Endothelial cell of umbilical vein (primary cell): ENCODE data around the gene PRR15. TPM values are rescaled to one million over a fixed set of nuclear protein-coding genes. Genes with fewer than 3 reads are reported as not detected.

ENCODE experiments used
- BruUV-seq: library from RNA; stranded (reverse); fragments of 400-500 nt; replicated peaks from 2 replicates; lab custom pipeline; 2021; lab: Mats Ljungman, UMichigan
- CTCF ChIA-PET: fragments of 300-600, 350-600 bp; sonication (Branson Sonifier 250); formaldehyde crosslinking; loops from one replicate; lab custom pipeline; 2021; ENCODE audit warnings: antibody characterized with exemption, inconsistent platforms; lab: Charles Lee
- POLR2A ChIA-PET: fragments of 300-600, 350-600 bp; sonication (Branson Sonifier 250); formaldehyde crosslinking; loops from one replicate; lab custom pipeline; 2021; ENCODE audit warnings: antibody characterized with exemption, inconsistent platforms; lab: Charles Lee
- DNase-seq: peaks from one replicate; pipeline ENCODE4 v3.0.0-alpha.2; 2011; ENCODE audit warnings: low read depth, low spot score
- FAIRE-seq: peaks from 2 replicates; lab custom pipeline; 2011; peaks lifted over from hg19 to GRCh38; lab: Jason Lieb, UNC
- H2AFZ ChIP-seq: 2 replicates; pipeline ENCODE4 v1.6.0; 2012; ENCODE audit warnings: low read depth, low read length, control low read depth, inconsistent platforms
- H3K27ac ChIP-seq: 2 replicates; pipeline ENCODE4 v1.5.1; 2011; ENCODE audit warnings: low read depth, mild to moderate bottlenecking, control low read depth, low read length, moderate library complexity; ENCODE audit not compliant: insufficient read depth
- H3K27me3 ChIP-seq, 2 experiments: 2 replicates each; pipeline versions ENCODE4 v1.6.0 to v1.6.1; 2011; ENCODE audit warnings: low read length in 2 of 2, mixed read lengths in 1 of 2; ENCODE audit not compliant: control insufficient read depth in 2 of 2, insufficient read depth in 2 of 2
- H3K36me3 ChIP-seq, 2 experiments: 2 replicates in 1 of 2; 3 replicates in 1 of 2; pipeline ENCODE4 v1.5.1; 2011; ENCODE audit warnings: low read length in 2 of 2, mild to moderate bottlenecking in 1 of 2, moderate library complexity in 1 of 2; ENCODE audit not compliant: control insufficient read depth in 2 of 2, insufficient read depth in 2 of 2; ENCODE audit errors: extremely low read depth in 1 of 2
- H3K4me1 ChIP-seq: 3 replicates; pipeline ENCODE4 v1.5.1; 2011; ENCODE audit warnings: mild to moderate bottlenecking, low read length; ENCODE audit not compliant: control insufficient read depth, insufficient read depth; ENCODE audit errors: extremely low read depth
- H3K4me2 ChIP-seq: 2 replicates; pipeline ENCODE4 v1.6.1; 2011; ENCODE audit warnings: low read length, control low read depth, mixed read lengths; ENCODE audit not compliant: insufficient read depth
- H3K4me3 ChIP-seq, 3 experiments: fragments of 200-600 bp in 1 of 3; sonication (generic), shearing (Covaris generic) in 1 of 3; replicated peaks in 1 of 3; 2 replicates each; pipeline ENCODE4 v1.5.1; 2011 to 2016; ENCODE audit warnings: control low read depth in 3 of 3, low read length in 3 of 3, mild to moderate bottlenecking in 2 of 3, inconsistent platforms in 1 of 3, low read depth in 1 of 3, moderate library complexity in 1 of 3; ENCODE audit not compliant: insufficient read depth in 1 of 3
- H3K79me2 ChIP-seq: 2 replicates; pipeline ENCODE4 v1.6.0; 2012; ENCODE audit warnings: low read length, inconsistent platforms; ENCODE audit not compliant: control insufficient read depth, insufficient read depth
- H3K9ac ChIP-seq: replicated peaks from 2 replicates; pipeline ENCODE3; 2011; ENCODE audit warnings: low read length, control low read depth; ENCODE audit not compliant: insufficient read depth; ENCODE audit errors: extremely low read depth
- H3K9me1 ChIP-seq: replicated peaks from 3 replicates; pipeline ENCODE4 v1.6.0; 2011; ENCODE audit warnings: mild to moderate bottlenecking, low read length; ENCODE audit not compliant: control insufficient read depth, insufficient read depth; ENCODE audit errors: extremely low read depth
- H3K9me3 ChIP-seq: replicated peaks from 2 replicates; pipeline ENCODE4 v1.5.1; 2012; ENCODE audit warnings: low read length, inconsistent platforms; ENCODE audit not compliant: control insufficient read depth, insufficient read depth
- H4K20me1 ChIP-seq: replicated peaks from 2 replicates; pipeline ENCODE3; 2011; ENCODE audit warnings: mild to moderate bottlenecking, low read length; ENCODE audit not compliant: control insufficient read depth, insufficient read depth; ENCODE audit errors: extremely low read depth
- CTCF ChIP-seq, 2 donors: IDR thresholded peaks; 1 replicate in 1 of 2; 2 replicates in 1 of 2; pipeline ENCODE4 v1.5.1; 2011; ENCODE audit warnings: low read length in 2 of 2, mild to moderate bottlenecking in 2 of 2, moderate library complexity in 2 of 2, control low read depth in 1 of 2, inconsistent platforms in 1 of 2, low read depth in 1 of 2; ENCODE audit not compliant: insufficient read depth in 1 of 2; ENCODE audit errors: extremely low read depth in 1 of 2
- EZH2 ChIP-seq: IDR thresholded peaks from 2 replicates; pipeline ENCODE4 v1.6.1; 2012; ENCODE audit warnings: borderline replicate concordance, low read depth, mild to moderate bottlenecking, moderate library complexity, low read length, inconsistent platforms; ENCODE audit not compliant: severe bottlenecking
- MYC ChIP-seq: IDR thresholded peaks from one replicate; pipeline ENCODE4 v1.6.1; 2011; ENCODE audit warnings: mild to moderate bottlenecking, low read depth, low read length
- POLR2AphosphoS5 ChIP-seq: IDR thresholded peaks from 2 replicates; pipeline ENCODE4 v1.6.1; 2012; ENCODE audit warnings: low read depth, mild to moderate bottlenecking, control low read depth, low read length, moderate library complexity; ENCODE audit not compliant: insufficient read depth
- dilution Hi-C: fragments of 300-500 bp; cut with MboI; formaldehyde crosslinking; loops from one replicate; pipeline ENCODE4 v1.15.0; 2019; ENCODE audit warnings: low sequenced_read_pairs; ENCODE audit not compliant: extremely low pct_ligation_motif_present
- intact Hi-C: fragments of 100-400 bp; cut with micrococcal nuclease; formaldehyde crosslinking; loops from one replicate; pipeline ENCODE4 v1.10.0; 2022
- polyA plus RNA-seq, 4 experiments: library from polyadenylated mRNA; depleted of rRNA in 3 of 4; stranded (reverse) in 3 of 4; unstranded in 1 of 4; fragments of >200 nt; gene quantifications; 2 replicates each; pipeline versions ENCODE4 v1.2.1 to v1.2.3, GENCODE V29; 2011 to 2012; ENCODE audit warnings: missing spikeins in 1 of 4
- total RNA-seq: library from RNA; stranded (reverse); gene quantifications from 2 replicates; pipeline ENCODE4 v1.2.3, GENCODE V29; 2021
- TF ChIP-seq, protein P1 (sequence below): IDR thresholded peaks from 2 replicates; pipeline ENCODE4 v1.6.1; 2011; ENCODE audit not compliant: insufficient read depth, insufficient read length

Gene PRR15
- total and polyA plus RNA-seq, 2 donors (not counting 3 experiments of a cell fraction or from before 2014, with no cell fraction given): 1.8 to 5.0 TPM

DNA sequence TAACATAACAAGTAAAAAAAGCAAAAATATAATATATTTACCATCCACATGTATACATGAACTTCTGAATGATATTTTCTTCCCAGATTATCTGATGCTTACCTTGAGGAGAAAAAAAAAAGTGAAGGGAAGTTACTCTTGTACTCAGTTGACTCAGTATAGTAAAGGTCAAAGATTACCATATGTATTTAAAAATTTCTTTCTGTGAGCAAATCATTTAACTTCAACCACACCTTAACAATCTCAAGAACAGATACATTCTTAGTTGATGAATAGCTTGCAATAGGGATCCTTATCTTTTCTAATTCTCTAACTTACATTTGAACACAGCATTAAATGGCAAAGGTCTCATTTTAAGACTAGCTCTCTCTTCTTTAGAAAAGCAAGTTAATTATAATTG lies 29.8 kb downstream of the PRR15 start:
- Histone ChIP-seq H3K9me1 (no peaks in the 10 kb centered on the region), H3K27me3 (no peaks in the 10 kb centered on the region), H3K36me3 (no peaks in the 10 kb centered on the region), H3K4me1 (no peaks in the 10 kb centered on the region), H3K9me3 (no peaks in the 10 kb centered on the region), H3K4me2 (no peak overlapping the region), H3K9ac (no peak overlapping the region), H3K27ac (no peak overlapping the region), H4K20me1 (no peaks in the 10 kb centered on the region), H2AFZ (no peak overlapping the region), H3K79me2 (no peaks in the 10 kb centered on the region), H3K4me3 (no peak overlapping the region)
- no TSS peak for BruUV-seq
- no peak for DNase-seq
- no peak for FAIRE-seq
- POLR2A ChIA-PET: no interaction called here
- CTCF ChIA-PET: interaction anchor here (1.0 kb wide), 1 partner anchor 9 kb away, joined by 3 read pairs; no protein-coding TSS in a partner anchor
- TF ChIP-seq MYC (no peak), POLR2AphosphoS5 (no peak), CTCF (IDR thresholded peaks at IDR 0.05; ENCODE audit: extremely low read depth in 1 of 2, insufficient read depth in 1 of 2, low read depth in 1 of 2, low read length in 2 of 2) (no peak), EZH2 (no peak)
- TF ChIP-seq, protein P1, sequence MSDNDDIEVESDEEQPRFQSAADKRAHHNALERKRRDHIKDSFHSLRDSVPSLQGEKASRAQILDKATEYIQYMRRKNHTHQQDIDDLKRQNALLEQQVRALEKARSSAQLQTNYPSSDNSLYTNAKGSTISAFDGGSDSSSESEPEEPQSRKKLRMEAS: no peak
- dilution Hi-C loops: no loop called here
- intact Hi-C loops: no loop called here
